ENCODE results near the gene ZNF724.
"Not testable (repeated sequence)": the region's sequence is repeated elsewhere in the genome, so short reads cannot be mapped to it uniquely, and the experiment has no call there.

GRCh38 chr19:23278118-23278517, 27.9 kb upstream of the ZNF724 start:
- not testable (repeated sequence) for TF ChIP-seq NFE2L2 (IDR thresholded peaks at IDR 0.05; ENCODE audit: low read depth, low read length); POLR2A (IDR thresholded peaks at IDR 0.05; ENCODE audit: low read depth, low read length); CTCF (conservative IDR thresholded peaks at IDR 0.05; ENCODE audit: low read depth, low read length); ELK1 (IDR thresholded peaks at IDR 0.05; ENCODE audit: borderline replicate concordance, low read depth, low read length); RCOR1 (IDR thresholded peaks at IDR 0.05; ENCODE audit: insufficient replicate concordance, low read length); CEBPB (IDR thresholded peaks at IDR 0.05; ENCODE audit: low read depth, low read length); RFX5 (IDR thresholded peaks at IDR 0.05; ENCODE audit: low read depth, low read length); USF2 (IDR thresholded peaks at IDR 0.05; ENCODE audit: low read depth, low read length); RAD21 (IDR thresholded peaks at IDR 0.05; ENCODE audit: low read length); MAZ (IDR thresholded peaks at IDR 0.05; ENCODE audit: borderline replicate concordance, low read depth, low read length)

Measured in IMR-90 (cell line).